ENCODE measurements around the gene TMEM170B.

DNA sequence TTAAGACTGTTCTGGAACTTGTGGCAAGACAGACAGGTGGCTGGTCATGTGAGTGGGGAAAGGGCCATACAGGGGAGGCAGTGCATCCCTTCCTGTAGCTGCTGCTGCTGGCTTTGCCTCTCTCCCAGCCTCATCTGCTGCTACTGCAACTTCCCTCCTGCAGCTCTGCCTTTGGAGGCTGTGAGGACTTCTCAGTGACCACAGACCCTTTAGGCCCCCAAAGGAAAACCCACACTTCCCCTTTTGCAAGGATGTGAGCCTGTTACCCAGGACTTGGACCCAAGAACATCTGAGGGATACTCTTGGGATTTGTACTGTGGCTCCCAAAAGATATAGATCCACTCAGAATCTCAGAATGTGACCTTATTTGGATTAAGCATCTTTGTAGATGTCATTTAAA, 91.0 kb downstream of the TMEM170B start:
- TF ChIP-seq MXD4 (CRISPR knock-in tag; IDR thresholded peaks at IDR 0.05; ENCODE audit: borderline replicate concordance) (no peak), KAT7 (CRISPR knock-in tag; IDR thresholded peaks at IDR 0.05; ENCODE audit: borderline replicate concordance) (no peak), TCF7 (CRISPR knock-in tag; IDR thresholded peaks at IDR 0.05; ENCODE audit: low read depth) (no peak), CTCF (IDR thresholded peaks at IDR 0.05) (no peak), USF1 (CRISPR knock-in tag; IDR thresholded peaks at IDR 0.05) (no peak), IRF2 (CRISPR knock-in tag; IDR thresholded peaks at IDR 0.05; ENCODE audit: borderline replicate concordance, low read depth) (no peak), MAX (CRISPR knock-in tag; IDR thresholded peaks at IDR 0.05) (no peak), ZNF121 (CRISPR knock-in tag; IDR thresholded peaks at IDR 0.05) (no peak), JUN (CRISPR knock-in tag; IDR thresholded peaks at IDR 0.05) (no peak), PRRX2 (CRISPR knock-in tag; IDR thresholded peaks at IDR 0.05) (no peak)
- TF ChIP-seq, protein P1, sequence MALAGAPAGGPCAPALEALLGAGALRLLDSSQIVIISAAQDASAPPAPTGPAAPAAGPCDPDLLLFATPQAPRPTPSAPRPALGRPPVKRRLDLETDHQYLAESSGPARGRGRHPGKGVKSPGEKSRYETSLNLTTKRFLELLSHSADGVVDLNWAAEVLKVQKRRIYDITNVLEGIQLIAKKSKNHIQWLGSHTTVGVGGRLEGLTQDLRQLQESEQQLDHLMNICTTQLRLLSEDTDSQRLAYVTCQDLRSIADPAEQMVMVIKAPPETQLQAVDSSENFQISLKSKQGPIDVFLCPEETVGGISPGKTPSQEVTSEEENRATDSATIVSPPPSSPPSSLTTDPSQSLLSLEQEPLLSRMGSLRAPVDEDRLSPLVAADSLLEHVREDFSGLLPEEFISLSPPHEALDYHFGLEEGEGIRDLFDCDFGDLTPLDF (CRISPR knock-in tag; IDR thresholded peaks at IDR 0.05), result no peak
